Activated CD4-positive, alpha-beta T cell treated with anti-CD3 and anti-CD28 coated beads, Interleukin-2, Interleukin-6, amounts not matched to agents 100 ng/mL and 50 ng/mL, durations not matched to agents 16 hours and 8 hours (primary cell): Measurements from ENCODE around the gene PRICKLE3.

Source experiments
- DNase-seq: peaks from one replicate; pipeline ENCODE4 v3.0.0-alpha.2; 2020

PRICKLE3 gene

GRCh38 chrX:49204709-49205108 is 18.5 kb upstream of the PRICKLE3 start:
- no peak for DNase-seq

GRCh38 chrX:49204017-49204416 is 17.8 kb upstream of the PRICKLE3 start:
- DNase-seq: no peak

- no peak for DNase-seq
Measured at GRCh38 chrX:49203536-49203935, 17.4 kb upstream of the PRICKLE3 start.

- no peak for DNase-seq
Measured at GRCh38 chrX:49202022-49202421, 15.8 kb upstream of the PRICKLE3 start.

GRCh38 chrX:49199906-49200771 is 14.0 kb upstream of the PRICKLE3 start, which contains the start of gene SYP:
Gene SYP, minus strand, starts transcription at chrX:49200193. Its CDS starts 7 bp downstream, at chrX:49200186.
- peak; percentile 89 for DNase-seq

- no peak for DNase-seq
Measured at GRCh38 chrX:49199315-49199595, 13.1 kb upstream of the PRICKLE3 start.

GRCh38 chrX:49198540-49199314 is 12.6 kb upstream of the PRICKLE3 start:
- no peak for DNase-seq

GRCh38 chrX:49197543-49198087 is 11.4 kb upstream of the PRICKLE3 start:
- no peak for DNase-seq

- DNase-seq: peak; percentile 12
Measured at GRCh38 chrX:49193542-49193964, 7.4 kb upstream of the PRICKLE3 start.

- DNase-seq: peak; percentile 57
Measured at GRCh38 chrX:49192722-49193328, 6.7 kb upstream of the PRICKLE3 start.

GRCh38 chrX:49191574-49192011 is 5.4 kb upstream of the PRICKLE3 start:
- DNase-seq: peak; percentile 42

- peak; percentile 93 for DNase-seq
Measured at GRCh38 chrX:49190821-49191573, 4.8 kb upstream of the PRICKLE3 start.

- no peak for DNase-seq
Measured at GRCh38 chrX:49189606-49190005, 3.4 kb upstream of the PRICKLE3 start.

- no peak for DNase-seq
Measured at GRCh38 chrX:49188468-49189076, 2.4 kb upstream of the PRICKLE3 start.

GRCh38 chrX:49187526-49187925 is 1.4 kb upstream of the PRICKLE3 start:
- DNase-seq: no peak

- DNase-seq: no peak
Measured at GRCh38 chrX:49187028-49187394, 838 bp upstream of the PRICKLE3 start.

- DNase-seq: peak; percentile 52
Measured at GRCh38 chrX:49184294-49185281, 1.6 kb downstream of the PRICKLE3 start.

GRCh38 chrX:49183701-49184281 is 2.4 kb downstream of the PRICKLE3 start:
- no peak for DNase-seq

GRCh38 chrX:49179358-49179757 is 6.8 kb downstream of the PRICKLE3 start:
- DNase-seq: no peak

GRCh38 chrX:49178537-49178936 is 7.6 kb downstream of the PRICKLE3 start:
- no peak for DNase-seq
